Measurements from ENCODE around the gene IL4.

Gene IL4

DNA sequence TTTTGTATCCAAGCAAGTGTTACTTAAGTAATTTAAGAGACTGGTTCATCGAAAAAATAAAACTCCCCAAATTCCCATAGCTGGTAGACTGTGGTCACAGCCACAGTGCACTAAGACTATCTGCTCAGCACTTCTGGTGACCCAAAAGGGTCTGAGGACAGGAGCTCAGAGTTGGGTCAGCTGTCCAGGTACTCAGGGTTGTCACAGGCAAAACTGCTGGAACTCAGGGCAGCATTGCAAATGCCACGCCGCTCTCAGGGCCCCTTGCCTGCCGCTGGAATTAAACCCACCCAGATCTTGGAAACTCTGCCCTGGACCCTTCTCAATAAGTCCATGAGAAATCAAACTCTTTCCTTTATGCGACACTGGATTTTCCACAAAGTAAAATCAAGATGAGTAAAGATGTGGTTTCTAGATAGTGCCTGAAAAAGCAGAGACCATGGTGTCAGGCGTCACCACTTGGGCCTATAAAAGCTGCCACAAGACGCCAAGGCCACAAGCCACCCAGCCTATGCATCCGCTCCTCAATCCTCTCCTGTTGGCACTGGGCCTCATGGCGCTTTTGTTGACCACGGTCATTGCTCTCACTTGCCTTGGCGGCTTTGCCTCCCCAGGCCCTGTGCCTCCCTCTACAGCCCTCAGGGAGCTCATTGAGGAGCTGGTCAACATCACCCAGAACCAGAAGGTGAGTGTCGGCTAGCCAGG, 16.0 kb upstream of the IL4 start, which contains the start of gene IL13:
Gene IL13 (plus strand): TSS at position 498 of the 705 bp plus-strand sequence. CDS start 14 bp downstream, at position 512.
- in situ Hi-C loops (cut with HindIII; ENCODE audit: low sequenced_read_pairs), result no loop called here
- TF ChIP-seq, protein P1, sequence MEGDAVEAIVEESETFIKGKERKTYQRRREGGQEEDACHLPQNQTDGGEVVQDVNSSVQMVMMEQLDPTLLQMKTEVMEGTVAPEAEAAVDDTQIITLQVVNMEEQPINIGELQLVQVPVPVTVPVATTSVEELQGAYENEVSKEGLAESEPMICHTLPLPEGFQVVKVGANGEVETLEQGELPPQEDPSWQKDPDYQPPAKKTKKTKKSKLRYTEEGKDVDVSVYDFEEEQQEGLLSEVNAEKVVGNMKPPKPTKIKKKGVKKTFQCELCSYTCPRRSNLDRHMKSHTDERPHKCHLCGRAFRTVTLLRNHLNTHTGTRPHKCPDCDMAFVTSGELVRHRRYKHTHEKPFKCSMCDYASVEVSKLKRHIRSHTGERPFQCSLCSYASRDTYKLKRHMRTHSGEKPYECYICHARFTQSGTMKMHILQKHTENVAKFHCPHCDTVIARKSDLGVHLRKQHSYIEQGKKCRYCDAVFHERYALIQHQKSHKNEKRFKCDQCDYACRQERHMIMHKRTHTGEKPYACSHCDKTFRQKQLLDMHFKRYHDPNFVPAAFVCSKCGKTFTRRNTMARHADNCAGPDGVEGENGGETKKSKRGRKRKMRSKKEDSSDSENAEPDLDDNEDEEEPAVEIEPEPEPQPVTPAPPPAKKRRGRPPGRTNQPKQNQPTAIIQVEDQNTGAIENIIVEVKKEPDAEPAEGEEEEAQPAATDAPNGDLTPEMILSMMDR (IDR thresholded peaks at IDR 0.05; ENCODE audit: low read depth, low read length), result no peak
- H3K4me3 ChIP-seq (ENCODE audit: low read depth, low read length), result no peak within 1 kb of the TSS
- no peak for DNase-seq (ENCODE audit: low read depth, low spot score)

DNA sequence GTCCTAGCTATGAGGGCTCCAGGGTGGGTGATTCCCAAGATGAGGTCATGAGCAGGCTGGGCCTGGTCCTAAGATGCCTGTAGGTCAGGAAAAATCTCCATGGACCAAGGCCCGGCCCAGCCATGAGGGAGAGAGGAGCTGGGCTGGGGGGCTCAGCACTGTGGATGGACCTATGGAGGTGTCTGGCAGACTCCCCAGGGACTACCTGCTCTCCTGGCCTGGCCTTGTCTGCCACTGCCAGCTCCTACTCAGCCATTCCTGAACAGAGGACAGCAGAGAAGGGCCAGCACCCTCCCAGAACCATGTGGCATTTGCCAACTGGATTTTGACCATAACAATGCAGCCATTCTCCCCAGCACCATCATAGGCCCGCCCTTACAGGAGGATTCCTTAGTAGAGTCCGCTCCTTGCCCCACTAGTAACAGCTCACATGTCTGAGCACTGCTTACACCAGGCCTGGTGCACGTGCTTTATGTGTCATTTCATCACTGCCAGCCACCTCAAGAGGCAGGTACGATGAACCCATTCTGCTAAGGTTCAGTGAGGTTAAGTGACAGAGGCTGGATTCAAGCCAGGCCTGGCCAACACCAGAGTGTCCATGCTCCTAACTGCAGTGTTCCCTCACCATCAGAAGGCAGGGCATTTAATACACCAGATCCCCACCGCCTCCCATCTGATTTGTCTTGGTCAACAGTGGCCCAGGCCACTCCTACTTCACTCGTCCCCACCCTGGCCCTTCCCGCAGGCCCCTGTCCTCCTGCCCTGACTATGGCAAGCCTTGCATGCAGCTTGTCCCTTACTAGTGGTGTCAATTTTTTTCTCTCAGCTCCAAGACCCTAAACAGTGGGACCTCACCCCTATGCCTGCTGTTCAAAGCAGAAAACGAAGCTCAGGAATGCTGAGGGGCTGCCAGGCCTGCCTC, 15.1 kb upstream of the IL4 start:
- in situ Hi-C loops (cut with HindIII; ENCODE audit: low sequenced_read_pairs), result no loop called here
- no peak for DNase-seq (ENCODE audit: low read depth, low spot score)
- H3K4me3 ChIP-seq (ENCODE audit: low read depth, low read length), result no peak overlapping the region

DNA sequence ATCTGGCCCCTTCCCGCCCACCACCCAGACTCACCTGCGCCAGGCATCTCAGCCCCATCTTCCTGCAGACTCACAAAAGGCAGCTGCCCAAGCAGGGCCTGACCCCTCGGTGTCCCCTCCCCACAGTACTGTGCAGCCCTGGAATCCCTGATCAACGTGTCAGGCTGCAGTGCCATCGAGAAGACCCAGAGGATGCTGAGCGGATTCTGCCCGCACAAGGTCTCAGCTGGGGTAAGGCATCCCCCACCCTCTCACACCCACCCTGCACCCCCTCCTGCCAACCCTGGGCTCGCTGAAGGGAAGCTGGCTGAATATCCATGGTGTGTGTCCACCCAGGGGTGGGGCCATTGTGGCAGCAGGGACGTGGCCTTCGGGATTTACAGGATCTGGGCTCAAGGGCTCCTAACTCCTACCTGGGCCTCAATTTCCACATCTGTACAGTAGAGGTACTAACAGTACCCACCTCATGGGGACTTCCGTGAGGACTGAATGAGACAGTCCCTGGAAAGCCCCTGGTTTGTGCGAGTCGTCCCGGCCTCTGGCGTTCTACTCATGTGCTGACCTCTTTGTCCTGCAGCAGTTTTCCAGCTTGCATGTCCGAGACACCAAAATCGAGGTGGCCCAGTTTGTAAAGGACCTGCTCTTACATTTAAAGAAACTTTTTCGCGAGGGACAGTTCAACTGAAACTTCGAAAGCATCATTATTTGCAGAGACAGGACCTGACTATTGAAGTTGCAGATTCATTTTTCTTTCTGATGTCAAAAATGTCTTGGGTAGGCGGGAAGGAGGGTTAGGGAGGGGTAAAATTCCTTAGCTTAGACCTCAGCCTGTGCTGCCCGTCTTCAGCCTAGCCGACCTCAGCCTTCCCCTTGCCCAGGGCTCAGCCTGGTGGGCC, 13.9 kb upstream of the IL4 start:
- TF ChIP-seq, protein P1 (IDR thresholded peaks at IDR 0.05; ENCODE audit: low read depth, low read length), result no peak
- in situ Hi-C loops (cut with HindIII; ENCODE audit: low sequenced_read_pairs), result no loop called here
- no peak overlapping the region for H3K4me3 ChIP-seq (ENCODE audit: low read depth, low read length)
- DNase-seq (ENCODE audit: low read depth, low spot score), result no peak

More for the DNA sequence above, 15.1 kb upstream of the IL4 start:
- TF ChIP-seq, protein P1 (IDR thresholded peaks at IDR 0.05; ENCODE audit: low read depth, low read length), result no peak

DNA sequence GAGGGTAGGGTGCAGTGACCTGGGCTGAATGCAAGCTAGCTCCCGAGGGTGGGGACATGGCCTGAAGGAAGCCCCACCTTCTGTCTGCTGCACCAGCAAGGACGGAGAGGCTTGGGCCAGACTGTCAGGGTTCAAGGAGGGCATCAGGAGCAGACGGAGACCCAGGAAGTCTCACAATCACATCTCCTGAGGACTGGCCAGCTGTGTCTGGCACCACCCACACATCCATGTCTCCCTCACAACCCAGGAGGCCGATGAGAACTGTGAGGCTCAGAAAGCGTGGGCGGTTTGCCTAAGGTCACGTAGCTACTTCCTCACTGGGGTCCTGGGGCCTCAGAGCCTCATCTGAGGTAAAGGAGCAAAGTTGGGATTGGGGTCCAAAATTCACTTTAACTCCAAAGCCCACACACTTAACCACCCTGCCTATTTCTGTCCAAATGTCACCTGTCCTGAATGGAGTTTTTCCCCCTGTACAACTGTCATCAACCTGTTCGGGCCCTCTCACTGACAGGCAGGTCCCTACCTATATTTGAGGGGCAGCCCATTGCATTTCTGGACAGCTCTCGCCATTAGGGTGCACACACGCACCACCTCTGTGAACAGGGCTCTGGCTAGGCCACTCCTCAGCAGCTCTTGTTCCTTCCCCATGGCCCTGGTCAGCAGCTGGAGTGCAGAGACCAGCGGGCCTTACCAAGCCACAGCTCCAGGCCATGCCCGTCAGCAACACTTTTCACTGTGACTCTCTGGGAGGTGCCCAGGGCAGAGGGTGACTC, 12.4 kb upstream of the IL4 start:
- H3K4me3 ChIP-seq (ENCODE audit: low read depth, low read length), result no peak overlapping the region
- no peak for DNase-seq (ENCODE audit: low read depth, low spot score)
- in situ Hi-C loops (cut with HindIII; ENCODE audit: low sequenced_read_pairs), result no loop called here
- TF ChIP-seq, protein P1 (IDR thresholded peaks at IDR 0.05; ENCODE audit: low read depth, low read length), result no peak

DNA sequence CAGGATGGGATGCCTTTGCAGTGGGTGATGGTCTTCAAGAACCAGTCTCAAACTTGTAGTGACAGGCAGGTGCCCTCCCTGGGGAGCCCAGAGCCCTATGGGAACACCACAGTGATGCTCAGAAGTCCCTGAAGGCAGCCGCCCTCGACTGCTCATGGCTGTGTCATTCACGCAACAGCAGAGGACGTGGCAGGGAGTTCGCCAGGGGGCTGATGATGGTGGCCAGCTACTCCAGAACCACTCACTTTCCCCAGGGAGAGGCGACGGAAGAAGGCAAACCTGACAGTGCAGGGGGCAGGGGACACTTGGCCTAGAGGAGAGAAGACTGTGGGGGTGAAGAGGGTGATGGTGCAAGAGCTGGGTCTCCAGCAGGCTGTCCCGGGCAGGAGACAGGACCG, 11.8 kb upstream of the IL4 start:
- in situ Hi-C loops (cut with HindIII; ENCODE audit: low sequenced_read_pairs), result no loop called here
- TF ChIP-seq, protein P1 (IDR thresholded peaks at IDR 0.05; ENCODE audit: low read depth, low read length), result no peak

More for the DNA sequence above, 11.8 kb upstream of the IL4 start:
- DNase-seq (ENCODE audit: low read depth, low spot score), result no peak
- no peak overlapping the region for H3K4me3 ChIP-seq (ENCODE audit: low read depth, low read length)

Measured in astrocyte of the spinal cord (primary cell).